Transverse colon (tissue), 4 donors: Measurements from ENCODE around the gene EPYC. TPM values are rescaled to one million over a fixed set of nuclear protein-coding genes. Genes with fewer than 3 reads are reported as not detected.

Experiments used
- DNase-seq: peaks from one replicate; pipeline ENCODE4 v3.0.0-alpha.2; 2019
- H3K27ac ChIP-seq, 4 donors: fragments of 200-600 bp; sonication (generic); 2 replicates each; pipeline ENCODE4 v1.5.1; 2016 to 2018; ENCODE audit warnings: inconsistent platforms in 4 of 4
- H3K27me3 ChIP-seq: fragments of 200-600 bp; sonication (generic); 2 replicates; pipeline ENCODE4 v1.5.1; 2017; ENCODE audit warnings: inconsistent platforms
- H3K36me3 ChIP-seq, 4 donors: fragments of 200-600 bp; sonication (generic); 2 replicates each; pipeline ENCODE4 v1.5.1; 2017 to 2019; ENCODE audit warnings: inconsistent platforms in 4 of 4
- H3K4me1 ChIP-seq, 4 donors: fragments of 200-600 bp; sonication (generic); 2 replicates each; pipeline ENCODE4 v1.5.1; 2017 to 2020; ENCODE audit warnings: inconsistent platforms in 4 of 4
- H3K4me3 ChIP-seq, 4 donors: fragments of 200-600 bp; sonication (generic); 1 replicate in 1 of 4; 2 replicates in 3 of 4; pipeline versions ENCODE4 v1.5.1 to v1.6.1; 2017 to 2019; ENCODE audit warnings: inconsistent platforms in 4 of 4
- H3K9me3 ChIP-seq, 2 donors: fragments of 200-600 bp; sonication (generic); 2 replicates each; pipeline ENCODE4 v1.5.1; 2017 to 2019; ENCODE audit warnings: inconsistent platforms in 2 of 2
- CTCF ChIP-seq, 5 experiments: fragments of 200-600 bp in 3 of 5; fragments of 450-650 bp in 2 of 5; sonication (generic) in 3 of 5; IDR thresholded peaks; 1 replicate in 2 of 5; 2 replicates in 3 of 5; pipeline ENCODE4 v1.5.1; 2016 to 2017; ENCODE audit warnings: antibody characterized with exemption in 5 of 5, inconsistent platforms in 3 of 5, mild to moderate bottlenecking in 2 of 5, moderate library complexity in 1 of 5
- EP300 ChIP-seq: sonication (generic); formaldehyde crosslinking; IDR thresholded peaks from one replicate; pipeline ENCODE4 v1.6.1; 2017; ENCODE audit warnings: antibody characterized with exemption, low read depth
- POLR2A ChIP-seq: fragments of 450-650 bp; IDR thresholded peaks from one replicate; pipeline ENCODE4 v1.6.1; 2016; ENCODE audit warnings: antibody characterized with exemption, mild to moderate bottlenecking, moderate library complexity
- POLR2AphosphoS5 ChIP-seq, 3 donors: sonication (generic); formaldehyde crosslinking; IDR thresholded peaks; one replicate each; pipeline ENCODE4 v1.6.1; 2016; ENCODE audit warnings: antibody characterized with exemption in 3 of 3
- WGBS, 2 donors: methylation state at CpG; one replicate each; pipeline ENCODE4 v1.1.5; 2018; ENCODE audit warnings: low coverage in 1 of 2; 5-methylcytosine and 5-hydroxymethylcytosine counted together
- in situ Hi-C, 4 donors: fragments of 200-750 bp; cut with MboI; loops; one replicate each; pipeline versions ENCODE4 v1.15.0 to v1.15.1; 2017; ENCODE audit warnings: low sequenced_read_pairs in 3 of 4, low pct_ligation_motif_present in 1 of 4, low pct_unique_long_range_greater_than_20kb in 1 of 4
- intact Hi-C: fragments of 100-400 bp; cut with DNase I; formaldehyde crosslinking; loops from one replicate; pipeline ENCODE4 v1.15.1; 2023; ENCODE audit warnings: low total_unique reads
- total RNA-seq, 4 donors: library from RNA; depleted of rRNA; stranded (reverse); fragments of >200 nt; gene quantifications; one replicate each; pipeline ENCODE4 v1.1.0, GENCODE V29; 2016

The EPYC gene
- total RNA-seq, 4 donors from 2014 or later = not detected

DNA sequence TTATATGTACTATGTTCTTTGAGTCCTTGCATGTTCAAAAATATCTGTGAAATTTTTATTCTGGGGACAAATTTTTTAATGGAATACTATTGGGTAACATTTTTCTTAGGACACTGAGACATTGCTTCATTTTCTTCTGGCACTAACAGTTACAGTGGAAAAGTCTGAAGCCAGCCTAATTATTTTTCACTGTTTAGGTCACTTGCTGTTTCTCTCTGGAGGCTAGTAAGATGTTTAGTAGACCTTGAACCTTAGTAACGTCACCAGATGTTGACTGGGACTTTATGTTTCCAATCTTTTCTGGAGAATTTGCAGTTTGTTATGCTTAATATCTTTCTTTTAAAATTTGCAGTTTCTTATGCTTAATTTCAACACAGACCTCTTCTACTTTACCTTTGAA is 12.3 kb upstream of the EPYC start:
- WGBS, 2 donors = 50 to 58% methylated on average over 1 of the region's 1 CpG
- intact Hi-C loops = no loop called here
- TF ChIP-seq EP300 (no peak), POLR2A (no peak), CTCF (IDR thresholded peaks at IDR 0.05) (no peak), POLR2AphosphoS5 (IDR thresholded peaks at IDR 0.05) (no peak)
- H3K4me1 ChIP-seq = no peaks in the 10 kb centered on the region
- no peak overlapping the region for H3K27ac ChIP-seq
- in situ Hi-C loops = no loop called here
- H3K9me3 ChIP-seq = no peaks in the 10 kb centered on the region
- H3K4me3 ChIP-seq = no peak overlapping the region
- DNase-seq = no peak
- no peaks in the 10 kb centered on the region for H3K36me3 ChIP-seq
- H3K27me3 ChIP-seq = no peaks in the 10 kb centered on the region

- no peak overlapping the region for H3K27ac ChIP-seq
- DNase-seq = no peak
- H3K4me3 ChIP-seq = no peak overlapping the region
- intact Hi-C loops = no loop called here
- H3K4me1 ChIP-seq = no peaks in the 10 kb centered on the region
- TF ChIP-seq POLR2A = no peak
- no peak for TF ChIP-seq POLR2AphosphoS5 (IDR thresholded peaks at IDR 0.05)
- no peak for TF ChIP-seq EP300
- TF ChIP-seq CTCF (IDR thresholded peaks at IDR 0.05) = no peak
- H3K36me3 ChIP-seq = no peaks in the 10 kb centered on the region
- H3K9me3 ChIP-seq = no peaks in the 10 kb centered on the region
- WGBS, 2 donors = 33 to 54% methylated on average over 1 of the region's 1 CpG
- no peaks in the 10 kb centered on the region for H3K27me3 ChIP-seq
- in situ Hi-C loops = no loop called here
Measured at GRCh38 chr12:91009319-91009950, 4.7 kb upstream of the EPYC start.

GRCh38 chr12:91007531-91008290 is 2.9 kb upstream of the EPYC start:
- Histone ChIP-seq H3K27me3 (no peaks in the 10 kb centered on the region), H3K4me1 (no peaks in the 10 kb centered on the region), H3K27ac (no peak overlapping the region), H3K36me3 (no peaks in the 10 kb centered on the region), H3K9me3 (no peaks in the 10 kb centered on the region), H3K4me3 (no peak overlapping the region)
- in situ Hi-C loops (no loop called here), intact Hi-C loops (no loop called here)
- WGBS, 2 donors = 58 to 77% methylated on average over 2 of the region's 2 CpGs
- TF ChIP-seq CTCF (IDR thresholded peaks at IDR 0.05) = no peak
- no peak for TF ChIP-seq POLR2AphosphoS5 (IDR thresholded peaks at IDR 0.05)
- no peak for TF ChIP-seq POLR2A
- no peak for TF ChIP-seq EP300
- DNase-seq = no peak

DNA sequence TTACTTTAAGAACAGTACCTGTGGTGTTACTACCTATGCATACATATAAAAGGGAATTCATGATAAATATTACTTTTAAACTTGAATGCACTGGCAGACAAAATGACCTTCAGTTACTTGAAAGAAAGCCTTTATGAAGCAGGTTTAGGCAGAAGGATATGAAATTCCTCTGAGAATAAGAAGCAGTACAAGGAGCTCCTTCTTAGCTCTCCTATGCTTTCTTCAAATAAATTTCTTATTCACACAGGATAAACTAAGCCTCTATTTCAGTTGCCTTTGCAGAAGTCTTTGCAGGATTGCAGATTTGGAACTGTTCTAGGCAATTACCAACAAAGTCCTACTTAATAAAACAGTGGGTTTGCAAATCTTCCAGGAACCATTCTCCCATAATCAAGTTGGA is 1.0 kb downstream of the EPYC start:
- Histone ChIP-seq H3K4me3 (no peak overlapping the region), H3K4me1 (no peaks in the 10 kb centered on the region), H3K36me3 (no peaks in the 10 kb centered on the region), H3K27ac (no peak overlapping the region), H3K9me3 (no peaks in the 10 kb centered on the region), H3K27me3 (no peaks in the 10 kb centered on the region)
- in situ Hi-C loops (no loop called here), intact Hi-C loops (no loop called here)
- no peak for DNase-seq
- TF ChIP-seq POLR2A = no peak
